Central memory CD8-positive, alpha-beta T cell (primary cell): ENCODE measurements around the gene PLCG2.
"Not testable (repeated sequence)": the region's sequence is repeated elsewhere in the genome, so short reads cannot be mapped to it uniquely, and the experiment has no call there.

Experiments
- ATAC-seq: fragments of 150-1000 bp; cut with Tn5 transposase; replicated peaks from 2 replicates; pipeline ENCODE4 v1.10.0; 2022; ENCODE audit warnings: mild to moderate bottlenecking, moderate FRiP score, moderate number of reproducible peaks; ENCODE audit not compliant: poor library complexity, severe bottlenecking; ENCODE audit errors: extremely low read depth
- DNase-seq, 2 donors: peaks; one replicate each; pipeline ENCODE4 v3.0.0; 2021; ENCODE audit warnings: low spot score in 2 of 2
- H3K27ac Mint-ChIP-seq: one replicate; pipeline ENCODE4 v1.8.0; 2022; ENCODE audit warnings: low read depth, mild to moderate bottlenecking, moderate library complexity, mixed read lengths
- H3K27me3 Mint-ChIP-seq: one replicate; pipeline ENCODE4 v1.8.0; 2022; ENCODE audit warnings: mixed read lengths
- H3K36me3 Mint-ChIP-seq: one replicate; pipeline ENCODE4 v1.8.0; 2022; ENCODE audit warnings: mild to moderate bottlenecking, moderate library complexity, mixed read lengths; ENCODE audit not compliant: insufficient read depth
- H3K4me1 Mint-ChIP-seq: one replicate; pipeline ENCODE4 v1.8.0; 2022; ENCODE audit warnings: mixed read lengths
- H3K4me3 Mint-ChIP-seq: one replicate; pipeline ENCODE4 v1.8.0; 2022; ENCODE audit warnings: mild to moderate bottlenecking, moderate library complexity, mixed read lengths
- H3K9me3 Mint-ChIP-seq: one replicate; pipeline ENCODE4 v1.8.0; 2022; ENCODE audit warnings: mixed read lengths

The PLCG2 gene

DNA sequence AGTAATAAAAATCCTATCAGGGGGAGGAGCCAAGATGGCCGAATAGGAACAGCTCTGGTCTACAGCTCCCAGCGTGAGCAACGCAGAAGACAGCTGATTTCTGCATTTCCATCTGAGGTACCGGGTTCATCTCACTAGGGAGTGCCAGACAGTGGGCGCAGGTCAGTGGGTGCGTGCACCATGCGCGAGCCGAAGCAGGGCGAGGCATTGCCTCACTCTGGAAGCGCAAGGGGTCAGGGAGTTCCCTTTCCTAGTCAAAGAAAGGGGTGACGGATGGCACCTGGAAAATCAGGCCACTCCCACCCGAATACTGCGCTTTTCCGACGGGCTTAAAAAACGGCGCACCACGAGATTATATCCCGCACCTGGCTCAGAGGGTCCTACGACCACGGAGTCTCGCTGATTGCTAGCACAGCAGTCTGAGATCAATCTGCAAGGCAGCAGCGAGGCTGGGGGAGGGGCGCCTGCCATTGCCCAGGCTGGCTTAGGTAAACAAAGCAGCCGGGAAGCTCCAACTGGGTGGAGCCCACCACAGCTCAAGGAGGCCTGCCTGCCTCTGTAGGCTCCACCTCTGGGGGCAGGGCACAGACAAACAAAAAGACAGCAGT, 198.3 kb downstream of the PLCG2 start:
- peaks cover 17% of the 10 kb centered on the region for H3K9me3 Mint-ChIP-seq
- not testable (repeated sequence) for H3K36me3 Mint-ChIP-seq, H3K4me1 Mint-ChIP-seq, ATAC-seq, H3K27ac Mint-ChIP-seq, DNase-seq, H3K4me3 Mint-ChIP-seq
- H3K27me3 Mint-ChIP-seq, result peaks cover 38% of the 10 kb centered on the region

DNA sequence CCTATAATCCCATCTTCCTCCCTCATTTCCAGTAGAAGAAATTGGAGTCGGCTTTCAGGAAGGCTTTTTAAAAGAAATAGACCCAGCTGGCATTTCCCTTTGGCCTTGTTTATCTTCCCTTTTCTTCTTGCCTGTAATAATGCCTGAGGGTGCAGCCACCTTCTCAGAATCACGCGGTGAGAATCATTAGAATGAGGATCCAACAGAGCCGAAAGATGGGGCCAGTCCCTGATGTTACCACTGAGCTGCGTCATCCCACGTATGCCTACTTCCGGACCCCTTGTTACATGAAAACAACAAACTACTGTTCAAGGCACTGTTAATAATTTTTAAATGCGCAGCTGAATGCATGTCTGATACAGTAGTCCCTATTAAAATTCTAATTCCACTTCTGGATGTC, 208.0 kb downstream of the PLCG2 start:
- no peak for ATAC-seq
- H3K4me3 Mint-ChIP-seq, result no peak overlapping the region
- H3K9me3 Mint-ChIP-seq, result no peaks in the 10 kb centered on the region
- H3K4me1 Mint-ChIP-seq, result no peaks in the 10 kb centered on the region
- no peak overlapping the region for H3K27ac Mint-ChIP-seq
- H3K27me3 Mint-ChIP-seq, result peaks cover 38% of the 10 kb centered on the region
- no peak for DNase-seq
- no peaks in the 10 kb centered on the region for H3K36me3 Mint-ChIP-seq

DNA sequence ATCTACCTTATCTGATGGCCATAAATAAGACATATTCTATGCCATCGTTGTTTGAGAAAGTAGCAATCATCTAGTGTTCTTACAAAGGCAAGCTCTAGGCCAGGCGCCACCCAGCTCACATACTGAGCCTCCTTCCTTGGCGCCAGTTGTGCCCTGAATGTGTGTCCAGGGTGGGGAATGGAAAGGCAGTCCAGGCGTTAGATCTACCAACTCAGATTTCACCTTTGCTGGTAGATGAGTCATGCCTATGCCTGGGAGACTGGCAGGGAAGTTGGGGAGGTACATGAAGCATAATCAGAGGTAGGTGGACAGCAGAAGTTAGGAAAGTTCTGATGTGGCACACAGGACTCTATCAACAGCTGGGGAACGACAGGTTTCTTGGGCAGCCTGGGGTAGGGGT, 208.6 kb downstream of the PLCG2 start:
- Mint-ChIP-seq H3K4me1 (no peaks in the 10 kb centered on the region), H3K27me3 (peaks cover 34% of the 10 kb centered on the region), H3K4me3 (no peak overlapping the region), H3K9me3 (no peaks in the 10 kb centered on the region), H3K27ac (no peak overlapping the region), H3K36me3 (no peaks in the 10 kb centered on the region)
- ATAC-seq (no peak), DNase-seq (no peak)

DNA sequence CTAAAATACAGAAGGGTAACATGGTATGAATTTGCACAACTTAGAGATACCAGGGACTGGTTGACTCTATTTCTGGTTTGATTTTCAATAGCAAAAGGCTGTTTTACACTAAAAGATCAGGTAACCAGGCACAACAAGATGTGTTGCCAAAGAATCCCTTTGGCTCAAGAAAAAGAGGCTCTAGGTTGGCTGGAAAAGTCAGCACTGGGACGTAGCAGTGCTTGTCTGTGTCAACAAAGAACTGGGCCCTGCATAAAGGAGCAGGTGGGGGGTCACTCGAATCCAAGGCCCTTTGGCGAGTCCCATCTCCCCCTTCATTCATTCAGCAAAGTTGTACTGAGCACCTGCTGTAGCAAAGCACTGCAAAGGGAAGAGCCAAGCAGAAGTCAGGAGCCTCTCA, 213.8 kb downstream of the PLCG2 start:
- ATAC-seq (no peak), DNase-seq (no peak)
- no peaks in the 10 kb centered on the region for H3K27me3 Mint-ChIP-seq
- H3K27ac Mint-ChIP-seq, result no peak overlapping the region
- H3K4me1 Mint-ChIP-seq, result no peaks in the 10 kb centered on the region
- H3K9me3 Mint-ChIP-seq, result no peaks in the 10 kb centered on the region
- H3K36me3 Mint-ChIP-seq, result no peaks in the 10 kb centered on the region
- H3K4me3 Mint-ChIP-seq, result no peak overlapping the region

DNA sequence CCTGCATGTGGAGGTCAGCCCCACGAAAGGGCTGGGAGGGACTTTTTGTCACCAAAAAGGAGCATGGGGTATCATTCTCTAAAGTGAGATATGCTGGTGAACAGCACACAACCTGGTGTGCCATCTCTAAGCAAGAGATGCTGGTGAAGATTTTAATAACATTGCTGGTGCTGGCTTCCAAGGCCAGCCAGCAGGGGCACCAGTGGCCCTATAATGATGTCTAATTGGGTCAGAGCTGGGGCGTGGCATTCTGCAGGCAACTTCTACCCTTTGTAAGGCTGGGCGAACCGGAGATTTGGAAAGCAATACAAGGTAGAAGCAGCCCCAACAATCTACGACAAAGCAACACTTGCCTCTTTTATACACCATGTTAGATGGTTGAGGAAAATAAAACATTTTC, 215.4 kb downstream of the PLCG2 start:
- Mint-ChIP-seq H3K4me3 (no peak overlapping the region), H3K36me3 (peaks cover 5% of the 10 kb centered on the region), H3K9me3 (no peaks in the 10 kb centered on the region), H3K27me3 (no peaks in the 10 kb centered on the region), H3K4me1 (no peaks in the 10 kb centered on the region), H3K27ac (no peak overlapping the region)
- ATAC-seq (no peak), DNase-seq (no peak)

DNA sequence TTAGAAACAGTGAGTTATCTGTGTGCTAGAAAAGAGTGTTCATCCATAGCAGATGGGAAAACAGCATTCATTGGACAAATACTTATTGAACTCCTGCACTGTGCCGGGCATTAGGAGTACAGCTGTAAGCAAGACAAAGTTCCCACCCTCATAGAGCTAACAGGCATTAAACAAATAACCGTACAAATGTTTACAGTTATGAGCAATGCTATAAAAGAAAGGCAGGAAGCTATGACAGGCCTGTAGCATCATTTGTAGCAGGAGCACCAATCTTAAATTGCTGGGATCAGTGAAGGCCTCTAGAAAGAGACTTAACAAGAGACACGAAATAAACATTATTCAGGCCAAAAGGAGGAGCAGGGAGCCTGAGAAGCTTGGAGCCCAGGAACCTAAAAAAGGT, 216.6 kb downstream of the PLCG2 start:
- Mint-ChIP-seq H3K27me3 (no peaks in the 10 kb centered on the region), H3K27ac (no peak overlapping the region), H3K9me3 (no peaks in the 10 kb centered on the region), H3K4me3 (no peak overlapping the region), H3K4me1 (no peaks in the 10 kb centered on the region), H3K36me3 (peaks cover 10% of the 10 kb centered on the region)
- ATAC-seq, result no peak
- no peak for DNase-seq

DNA sequence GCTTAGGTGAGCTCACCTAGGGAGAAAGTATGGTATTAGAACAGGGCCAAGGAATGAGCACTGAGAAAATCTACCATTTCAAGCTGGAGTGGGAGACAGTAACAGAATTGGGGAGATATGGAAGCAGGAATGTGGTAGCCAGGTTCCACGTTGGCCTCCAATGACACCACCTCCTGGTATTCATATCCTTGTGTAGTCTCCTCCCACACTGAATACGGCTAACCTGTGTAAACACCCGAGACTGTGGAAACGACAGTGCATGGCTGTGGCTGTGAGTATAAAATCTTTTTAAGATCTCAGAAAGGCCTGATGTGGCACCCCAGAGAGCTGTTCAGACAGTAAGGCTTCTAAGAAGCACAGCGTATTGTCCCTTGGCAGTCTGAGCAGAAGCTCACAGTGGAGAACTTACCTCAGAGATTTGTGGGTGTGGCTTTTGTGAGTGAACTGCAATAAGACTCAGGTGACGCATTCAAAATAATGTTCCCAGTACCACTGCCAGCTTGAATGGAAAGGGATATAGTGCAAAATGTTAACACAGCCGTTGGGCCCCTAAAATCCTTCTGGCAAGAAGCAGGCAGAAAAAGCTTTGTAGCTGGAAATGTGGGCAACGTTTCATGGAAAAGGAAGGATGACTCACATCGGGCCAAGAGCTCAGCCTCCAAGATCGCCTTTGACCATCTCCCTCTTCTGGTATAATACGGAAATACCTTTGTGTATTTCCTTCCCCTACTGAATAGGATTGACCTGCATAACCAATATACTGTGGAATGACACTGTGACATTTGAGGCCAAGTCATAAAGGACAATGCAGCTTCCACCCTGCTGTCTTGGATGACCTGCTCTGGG, 217.8 kb downstream of the PLCG2 start:
- Mint-ChIP-seq H3K4me1 (no peaks in the 10 kb centered on the region), H3K4me3 (no peak overlapping the region), H3K27ac (no peak overlapping the region), H3K36me3 (peaks cover 10% of the 10 kb centered on the region), H3K9me3 (no peaks in the 10 kb centered on the region), H3K27me3 (no peaks in the 10 kb centered on the region)
- DNase-seq, result no peak
- no peak for ATAC-seq

DNA sequence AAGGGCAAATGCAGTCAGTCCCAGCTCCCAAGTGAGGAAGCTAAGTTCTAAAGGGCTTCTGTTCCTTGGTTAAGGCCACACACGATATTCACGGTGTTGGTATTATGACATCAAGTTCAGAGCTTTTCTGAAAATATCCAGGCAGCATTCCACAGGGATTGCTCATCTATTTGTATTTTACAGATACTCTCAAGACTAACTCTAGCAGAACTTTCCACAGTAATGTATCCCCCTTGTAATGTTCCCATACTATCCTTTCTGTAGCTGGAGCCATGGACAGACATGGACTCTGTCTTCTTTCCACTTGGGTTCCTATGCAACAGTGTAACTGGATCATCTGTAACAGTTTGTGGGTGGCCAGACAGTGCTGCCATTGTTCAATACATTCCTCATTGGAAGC, 218.6 kb downstream of the PLCG2 start:
- ATAC-seq, result no peak
- H3K36me3 Mint-ChIP-seq, result peaks cover 10% of the 10 kb centered on the region
- H3K4me1 Mint-ChIP-seq, result no peaks in the 10 kb centered on the region
- no peak overlapping the region for H3K27ac Mint-ChIP-seq
- no peak for DNase-seq
- H3K27me3 Mint-ChIP-seq, result no peaks in the 10 kb centered on the region
- H3K4me3 Mint-ChIP-seq, result no peak overlapping the region
- no peaks in the 10 kb centered on the region for H3K9me3 Mint-ChIP-seq

DNA sequence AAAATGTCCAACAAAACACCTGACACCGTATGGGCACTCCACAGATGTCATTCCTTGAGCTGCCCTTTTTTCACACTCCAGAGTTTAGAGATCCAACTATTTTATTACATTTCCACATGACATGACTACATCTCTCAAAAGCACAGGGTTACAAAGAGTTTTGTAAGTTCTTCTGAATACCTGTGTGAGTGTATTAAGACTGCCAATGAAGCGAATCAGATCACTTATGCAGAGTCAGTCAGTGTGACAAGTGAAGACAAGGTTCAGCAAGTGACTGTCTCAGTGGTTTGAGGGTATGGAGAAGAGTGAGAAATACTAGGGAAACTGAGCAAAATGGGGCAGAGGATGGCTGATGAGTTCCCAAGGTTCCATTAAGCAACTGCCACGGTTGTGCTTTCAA, 223.7 kb downstream of the PLCG2 start:
- H3K36me3 Mint-ChIP-seq, result peaks cover 12% of the 10 kb centered on the region
- DNase-seq (no peak), ATAC-seq (no peak)
- H3K9me3 Mint-ChIP-seq, result no peaks in the 10 kb centered on the region
- no peak overlapping the region for H3K27ac Mint-ChIP-seq
- no peaks in the 10 kb centered on the region for H3K27me3 Mint-ChIP-seq
- no peak overlapping the region for H3K4me3 Mint-ChIP-seq
- no peaks in the 10 kb centered on the region for H3K4me1 Mint-ChIP-seq

DNA sequence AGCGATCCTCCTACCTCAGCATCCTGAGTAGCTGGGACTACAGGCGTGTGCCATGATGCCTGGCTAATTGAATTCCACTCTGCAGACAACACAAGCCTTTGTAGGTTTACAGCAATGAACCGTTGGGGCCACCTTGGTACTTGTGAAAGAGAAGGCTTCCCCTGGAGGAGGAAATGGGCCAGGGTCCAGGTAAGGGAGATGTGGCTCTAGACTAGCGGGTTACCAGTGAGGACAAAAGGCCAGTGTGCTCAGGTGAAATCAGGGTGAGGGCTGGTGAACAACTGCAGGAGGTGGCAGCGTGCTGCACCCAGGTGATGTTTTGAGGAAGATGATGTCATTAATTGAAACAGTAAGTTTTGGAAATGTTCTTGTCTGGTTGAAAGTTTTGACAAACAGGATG, 225.5 kb downstream of the PLCG2 start:
- H3K9me3 Mint-ChIP-seq, result no peaks in the 10 kb centered on the region
- H3K4me1 Mint-ChIP-seq, result no peaks in the 10 kb centered on the region
- DNase-seq (no peak), ATAC-seq (no peak)
- H3K27me3 Mint-ChIP-seq, result no peaks in the 10 kb centered on the region
- no peak overlapping the region for H3K4me3 Mint-ChIP-seq
- H3K36me3 Mint-ChIP-seq, result peaks cover 7% of the 10 kb centered on the region
- no peak overlapping the region for H3K27ac Mint-ChIP-seq

DNA sequence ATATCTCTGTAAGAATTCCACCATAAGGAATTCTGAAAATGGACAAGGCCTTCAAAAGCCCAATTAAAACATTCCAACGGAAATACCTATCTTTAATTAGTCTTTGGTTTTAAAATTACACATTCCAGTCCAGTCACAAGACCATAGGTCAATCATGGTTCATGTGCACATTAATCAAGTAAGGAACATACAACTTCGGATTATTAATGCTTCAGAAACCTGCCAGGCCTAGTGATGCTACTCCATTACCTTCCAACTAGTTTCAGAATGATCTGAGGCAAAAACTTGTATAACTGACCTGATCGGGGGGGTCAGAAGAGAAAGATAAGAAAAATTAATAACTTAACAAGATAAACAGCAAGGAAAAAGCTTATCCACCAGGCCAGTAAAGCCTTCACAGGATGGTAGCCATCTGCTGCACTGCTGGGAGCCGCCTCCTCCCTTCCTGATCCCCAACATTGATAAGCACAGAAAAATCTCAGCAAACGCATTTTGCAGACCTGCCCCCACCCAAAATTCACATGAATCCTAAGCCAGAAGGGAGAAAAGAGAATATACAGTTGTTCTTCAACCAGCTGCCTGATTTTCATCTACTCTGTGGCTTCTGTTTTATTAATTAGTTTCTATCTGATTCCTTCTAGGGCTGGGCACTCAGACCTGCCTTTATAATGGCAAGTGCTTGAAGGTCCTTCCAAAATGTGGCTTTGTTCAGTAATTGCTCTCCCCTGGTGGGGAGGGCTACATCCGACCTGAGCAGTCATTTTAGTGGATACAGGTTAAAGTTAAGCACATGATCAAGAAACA, 226.1 kb downstream of the PLCG2 start:
- no peaks in the 10 kb centered on the region for H3K27me3 Mint-ChIP-seq
- H3K4me1 Mint-ChIP-seq, result peaks cover 3% of the 10 kb centered on the region
- no peak for ATAC-seq
- H3K36me3 Mint-ChIP-seq, result peaks cover 2% of the 10 kb centered on the region
- no peak overlapping the region for H3K4me3 Mint-ChIP-seq
- no peak for DNase-seq
- no peak overlapping the region for H3K27ac Mint-ChIP-seq
- no peaks in the 10 kb centered on the region for H3K9me3 Mint-ChIP-seq

DNA sequence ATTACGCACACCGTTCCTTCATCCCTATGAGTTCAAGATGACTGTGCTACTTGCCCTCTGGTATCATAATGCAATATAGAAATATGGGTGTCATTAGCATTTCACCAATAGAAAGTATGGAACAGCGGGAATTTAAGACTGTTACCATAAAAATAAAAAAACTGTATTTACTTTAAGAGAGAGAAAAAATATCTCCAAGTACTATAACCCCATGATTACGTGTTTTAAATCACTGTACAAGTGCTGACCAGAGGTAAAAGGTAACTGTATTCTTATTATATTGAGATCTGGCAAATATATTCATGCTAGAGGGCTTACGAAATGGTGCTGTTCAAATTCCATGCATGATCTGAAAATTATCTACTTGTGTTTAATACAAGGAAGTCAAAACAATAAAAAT, 226.9 kb downstream of the PLCG2 start:
- no peak overlapping the region for H3K27ac Mint-ChIP-seq
- peaks cover 11% of the 10 kb centered on the region for H3K4me1 Mint-ChIP-seq
- H3K27me3 Mint-ChIP-seq, result no peaks in the 10 kb centered on the region
- DNase-seq, result no peak
- H3K9me3 Mint-ChIP-seq, result no peaks in the 10 kb centered on the region
- no peak for ATAC-seq
- peaks cover 3% of the 10 kb centered on the region for H3K36me3 Mint-ChIP-seq
- H3K4me3 Mint-ChIP-seq, result no peak overlapping the region

DNA sequence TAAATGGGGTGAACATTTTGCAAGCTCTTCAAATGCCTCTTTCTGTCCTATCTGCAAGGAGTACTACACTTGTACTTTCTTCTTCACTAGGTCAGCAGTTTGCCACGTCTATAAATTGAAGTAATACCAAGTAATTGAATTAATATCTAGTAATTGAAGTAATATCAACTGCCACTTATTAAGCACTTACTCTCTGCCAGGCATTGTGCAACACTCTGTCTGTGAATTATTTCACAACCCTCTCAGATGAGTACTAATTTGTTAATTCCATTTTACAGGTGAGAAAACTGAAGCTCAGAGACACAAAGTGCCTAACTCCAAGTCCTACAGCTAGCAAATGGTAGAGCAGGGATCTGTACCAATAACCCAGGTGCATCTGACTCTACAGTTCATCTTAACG, 228.1 kb downstream of the PLCG2 start:
- Mint-ChIP-seq H3K9me3 (peaks cover 6% of the 10 kb centered on the region), H3K27me3 (peaks cover 11% of the 10 kb centered on the region), H3K4me3 (no peak overlapping the region), H3K4me1 (peaks cover 19% of the 10 kb centered on the region), H3K36me3 (peaks cover 3% of the 10 kb centered on the region), H3K27ac (no peak overlapping the region)
- DNase-seq, result no peak
- no peak for ATAC-seq
